Measurements from ENCODE around the gene RNF224.
"Not testable (repeated sequence)": the region's sequence is repeated elsewhere in the genome, so short reads cannot be mapped to it uniquely, and the experiment has no call there.

The RNF224 gene

GRCh38 chr9:137262173-137262908, 35.0 kb downstream of the RNF224 start:
- in situ Hi-C loops (cut with HindIII; ENCODE audit: low pct_ligation_motif_present, low pct_unique_long_range_greater_than_20kb, low sequenced_read_pairs); DNase-seq: not testable (repeated sequence)

- DNase-seq: no peak
- in situ Hi-C loops (cut with HindIII; ENCODE audit: low pct_ligation_motif_present, low pct_unique_long_range_greater_than_20kb, low sequenced_read_pairs): no loop called here
Observed at GRCh38 chr9:137262909-137263285, 35.6 kb downstream of the RNF224 start.

GRCh38 chr9:137263506-137263905, 36.2 kb downstream of the RNF224 start:
- in situ Hi-C loops (cut with HindIII; ENCODE audit: low pct_ligation_motif_present, low pct_unique_long_range_greater_than_20kb, low sequenced_read_pairs): no loop called here

GRCh38 chr9:137264067-137264466, 36.8 kb downstream of the RNF224 start:
- no peak for DNase-seq
- in situ Hi-C loops (cut with HindIII; ENCODE audit: low pct_ligation_motif_present, low pct_unique_long_range_greater_than_20kb, low sequenced_read_pairs): no loop called here

More at GRCh38 chr9:137263506-137263905, 36.2 kb downstream of the RNF224 start:
- DNase-seq: no peak

- no peak for DNase-seq
- in situ Hi-C loops (cut with HindIII; ENCODE audit: low pct_ligation_motif_present, low pct_unique_long_range_greater_than_20kb, low sequenced_read_pairs): no loop called here
Observed at GRCh38 chr9:137265496-137266161, 38.3 kb downstream of the RNF224 start.

- in situ Hi-C loops (cut with HindIII; ENCODE audit: low pct_ligation_motif_present, low pct_unique_long_range_greater_than_20kb, low sequenced_read_pairs): no loop called here
- no peak for DNase-seq
Observed at GRCh38 chr9:137266162-137266527, 38.8 kb downstream of the RNF224 start.

GRCh38 chr9:137266585-137267453, 39.5 kb downstream of the RNF224 start:
- no peak for DNase-seq
- in situ Hi-C loops (cut with HindIII; ENCODE audit: low pct_ligation_motif_present, low pct_unique_long_range_greater_than_20kb, low sequenced_read_pairs): no loop called here

GRCh38 chr9:137267933-137268355, 40.6 kb downstream of the RNF224 start:
- in situ Hi-C loops (cut with HindIII; ENCODE audit: low pct_ligation_motif_present, low pct_unique_long_range_greater_than_20kb, low sequenced_read_pairs): no loop called here
- DNase-seq: no peak

GRCh38 chr9:137268538-137269201, 41.4 kb downstream of the RNF224 start:
- DNase-seq: no peak
- in situ Hi-C loops (cut with HindIII; ENCODE audit: low pct_ligation_motif_present, low pct_unique_long_range_greater_than_20kb, low sequenced_read_pairs): no loop called here

GRCh38 chr9:137269231-137269772, 42.0 kb downstream of the RNF224 start:
- DNase-seq: no peak
- in situ Hi-C loops (cut with HindIII; ENCODE audit: low pct_ligation_motif_present, low pct_unique_long_range_greater_than_20kb, low sequenced_read_pairs): no loop called here

GRCh38 chr9:137270929-137271695, 43.8 kb downstream of the RNF224 start:
- in situ Hi-C loops (cut with HindIII; ENCODE audit: low pct_ligation_motif_present, low pct_unique_long_range_greater_than_20kb, low sequenced_read_pairs): no loop called here
- no peak for DNase-seq

- DNase-seq: no peak
- in situ Hi-C loops (cut with HindIII; ENCODE audit: low pct_ligation_motif_present, low pct_unique_long_range_greater_than_20kb, low sequenced_read_pairs): no loop called here
Observed at GRCh38 chr9:137271696-137272076, 44.4 kb downstream of the RNF224 start.

GRCh38 chr9:137272241-137273094, 45.2 kb downstream of the RNF224 start:
- DNase-seq: no peak
- in situ Hi-C loops (cut with HindIII; ENCODE audit: low pct_ligation_motif_present, low pct_unique_long_range_greater_than_20kb, low sequenced_read_pairs): no loop called here

- DNase-seq: no peak
- in situ Hi-C loops (cut with HindIII; ENCODE audit: low pct_ligation_motif_present, low pct_unique_long_range_greater_than_20kb, low sequenced_read_pairs): no loop called here
Observed at GRCh38 chr9:137273095-137273490, 45.8 kb downstream of the RNF224 start.

GRCh38 chr9:137273611-137274320, 46.5 kb downstream of the RNF224 start:
- in situ Hi-C loops (cut with HindIII; ENCODE audit: low pct_ligation_motif_present, low pct_unique_long_range_greater_than_20kb, low sequenced_read_pairs): no loop called here
- DNase-seq: no peak

GRCh38 chr9:137275203-137275587, 47.9 kb downstream of the RNF224 start:
- DNase-seq: no peak
- in situ Hi-C loops (cut with HindIII; ENCODE audit: low pct_ligation_motif_present, low pct_unique_long_range_greater_than_20kb, low sequenced_read_pairs): no loop called here

Measured in ACHN (cell line).